HG03159 (cell line): ENCODE results near the gene PDCD1.
"Not testable (repeated sequence)": the region's sequence is repeated elsewhere in the genome, so short reads cannot be mapped to it uniquely, and the experiment has no call there.

Experiments
- ATAC-seq: cut with Tn5 transposase; IDR thresholded peaks from one replicate; pipeline ENCODE4 v1.9.1; 2021; ENCODE audit warnings: mild to moderate bottlenecking, moderate library complexity; ENCODE audit not compliant: unreplicated experiment

The PDCD1 gene

GRCh38 chr2:241814643-241815476 is 43.8 kb downstream of the PDCD1 start:
- no peak for ATAC-seq

- no peak for ATAC-seq
Measured at GRCh38 chr2:241814393-241814642, 44.4 kb downstream of the PDCD1 start.

GRCh38 chr2:241813644-241814392 is 44.9 kb downstream of the PDCD1 start:
- ATAC-seq = no peak

GRCh38 chr2:241812730-241813643 is 45.7 kb downstream of the PDCD1 start:
- no peak for ATAC-seq

GRCh38 chr2:241811952-241812729 is 46.6 kb downstream of the PDCD1 start:
- ATAC-seq = no peak

GRCh38 chr2:241811201-241811951 is 47.3 kb downstream of the PDCD1 start:
- ATAC-seq = no peak

GRCh38 chr2:241810307-241811200 is 48.1 kb downstream of the PDCD1 start:
- no peak for ATAC-seq

- ATAC-seq = no peak
Measured at GRCh38 chr2:241809383-241810306, 49.0 kb downstream of the PDCD1 start.

GRCh38 chr2:241808721-241809382 is 49.8 kb downstream of the PDCD1 start, which contains the start of gene NEU4:
TSS of gene NEU4 (plus strand) at chr2:241809193. CDS start at chr2:241814485, 5,292 bp downstream.
- no peak for ATAC-seq

GRCh38 chr2:241808051-241808720 is 50.5 kb downstream of the PDCD1 start:
- ATAC-seq = no peak

GRCh38 chr2:241806217-241806616 is 52.5 kb downstream of the PDCD1 start:
- not testable (repeated sequence) for ATAC-seq

GRCh38 chr2:241804326-241805229 is 54.1 kb downstream of the PDCD1 start:
- no peak for ATAC-seq

- ATAC-seq = no peak
Measured at GRCh38 chr2:241803387-241804325, 55.0 kb downstream of the PDCD1 start.
